HG03432 (cell line): Measurements from ENCODE around the gene CFAP53.

ENCODE experiments used
- ATAC-seq: cut with Tn5 transposase; IDR thresholded peaks from one replicate; pipeline ENCODE4 v1.9.1; 2021; ENCODE audit warnings: mild to moderate bottlenecking, moderate library complexity; ENCODE audit not compliant: unreplicated experiment

Gene CFAP53

GRCh38 chr18:50196261-50196660 lies 70.0 kb downstream of the CFAP53 start:
- ATAC-seq, result no peak

GRCh38 chr18:50195689-50196088 lies 70.6 kb downstream of the CFAP53 start:
- no peak for ATAC-seq

- peak; percentile 81 for ATAC-seq
These were observed 71.4 kb downstream of the CFAP53 start, which contains the start of gene MYO5B for GRCh38 chr18:50194631-50195532. MYO5B (minus strand) TSS chr18:50195147; CDS start chr18:50194793, 354 bp downstream.

- peak; percentile 3 for ATAC-seq
These were observed 72.3 kb downstream of the CFAP53 start for GRCh38 chr18:50193796-50194630.

GRCh38 chr18:50192995-50193795 lies 73.1 kb downstream of the CFAP53 start:
- ATAC-seq, result no peak

GRCh38 chr18:50190926-50191325 lies 75.4 kb downstream of the CFAP53 start:
- ATAC-seq, result no peak

GRCh38 chr18:50190236-50190635 lies 76.1 kb downstream of the CFAP53 start:
- no peak for ATAC-seq

GRCh38 chr18:50189160-50189559 lies 77.1 kb downstream of the CFAP53 start:
- ATAC-seq, result peak; percentile 78

GRCh38 chr18:50188652-50189051 lies 77.6 kb downstream of the CFAP53 start:
- ATAC-seq, result no peak

- no peak for ATAC-seq
These were observed 78.6 kb downstream of the CFAP53 start for GRCh38 chr18:50187659-50188058.

GRCh38 chr18:50186385-50186784 lies 79.9 kb downstream of the CFAP53 start:
- ATAC-seq, result no peak

- no peak for ATAC-seq
These were observed 82.7 kb downstream of the CFAP53 start for GRCh38 chr18:50183556-50183955.

- no peak for ATAC-seq
These were observed 83.8 kb downstream of the CFAP53 start for GRCh38 chr18:50182511-50182910.

GRCh38 chr18:50181590-50181989 lies 84.7 kb downstream of the CFAP53 start:
- no peak for ATAC-seq

- no peak for ATAC-seq
These were observed 86.8 kb downstream of the CFAP53 start for GRCh38 chr18:50179465-50179864.

- no peak for ATAC-seq
These were observed 88.9 kb downstream of the CFAP53 start for GRCh38 chr18:50177294-50177992.
